ENCODE data around the gene UBE2O.

Gene UBE2O

GRCh38 chr17:76467809-76468633 is 15.1 kb upstream of the UBE2O start:
- DNase-seq (ENCODE audit: low read depth, low spot score): no peak

GRCh38 chr17:76467366-76467765 is 14.4 kb upstream of the UBE2O start, which contains the start of gene AANAT:
Gene AANAT (plus strand): TSS chr17:76467603. CDS start chr17:76468747, 1,144 bp downstream.
- DNase-seq (ENCODE audit: low read depth, low spot score): no peak

- DNase-seq (ENCODE audit: low read depth, low spot score): no peak
Observed at GRCh38 chr17:76466775-76467130, 13.8 kb upstream of the UBE2O start.

GRCh38 chr17:76462556-76463290 is 9.8 kb upstream of the UBE2O start:
- DNase-seq (ENCODE audit: low read depth, low spot score): no peak

GRCh38 chr17:76461765-76462555 is 9.0 kb upstream of the UBE2O start:
- DNase-seq (ENCODE audit: low read depth, low spot score): no peak

- DNase-seq (ENCODE audit: low read depth, low spot score): no peak
Observed at GRCh38 chr17:76459674-76460073, 6.7 kb upstream of the UBE2O start.

GRCh38 chr17:76458580-76459490 is 5.9 kb upstream of the UBE2O start:
- no peak for DNase-seq (ENCODE audit: low read depth, low spot score)

GRCh38 chr17:76453431-76453743 is 435 bp upstream of the UBE2O start:
- no peak for DNase-seq (ENCODE audit: low read depth, low spot score)

GRCh38 chr17:76452127-76452659 is 759 bp downstream of the UBE2O start:
- DNase-seq (ENCODE audit: low read depth, low spot score): no peak

GRCh38 chr17:76451506-76451905 is 1.4 kb downstream of the UBE2O start:
- DNase-seq (ENCODE audit: low read depth, low spot score): no peak

GRCh38 chr17:76449126-76449525 is 3.8 kb downstream of the UBE2O start:
- no peak for DNase-seq (ENCODE audit: low read depth, low spot score)

- DNase-seq (ENCODE audit: low read depth, low spot score): no peak
Observed at GRCh38 chr17:76447931-76448652, 4.9 kb downstream of the UBE2O start.

GRCh38 chr17:76446449-76447231 is 6.3 kb downstream of the UBE2O start:
- no peak for DNase-seq (ENCODE audit: low read depth, low spot score)

- DNase-seq (ENCODE audit: low read depth, low spot score): no peak
Observed at GRCh38 chr17:76445697-76446448, 7.1 kb downstream of the UBE2O start.

GRCh38 chr17:76444518-76445311 is 8.2 kb downstream of the UBE2O start:
- no peak for DNase-seq (ENCODE audit: low read depth, low spot score)

GRCh38 chr17:76442341-76443338 is 10.3 kb downstream of the UBE2O start:
- no peak for DNase-seq (ENCODE audit: low read depth, low spot score)
